Measurements from ENCODE around the gene FAM169A.
"Not testable (repeated sequence)": the region's sequence is repeated elsewhere in the genome, so short reads cannot be mapped to it uniquely, and the experiment has no call there.

The FAM169A gene

GRCh38 chr5:74877624-74878304 is 11.6 kb upstream of the FAM169A start:
- no peak for TF ChIP-seq CTCF (IDR thresholded peaks at IDR 0.05; ENCODE audit: extremely low read depth, insufficient read depth, missing control alignments)
- in situ Hi-C loops (cut with MboI; ENCODE audit: low pct_unique_long_range_greater_than_20kb, low sequenced_read_pairs, unreplicated experiment) = no loop called here
- DNase-seq (ENCODE audit: low spot score) = no peak

GRCh38 chr5:74875994-74876791 is 10.0 kb upstream of the FAM169A start:
- in situ Hi-C loops (cut with MboI; ENCODE audit: low pct_unique_long_range_greater_than_20kb, low sequenced_read_pairs, unreplicated experiment) = no loop called here
- TF ChIP-seq CTCF (IDR thresholded peaks at IDR 0.05; ENCODE audit: extremely low read depth, insufficient read depth, missing control alignments) = no peak

GRCh38 chr5:74873525-74874249 is 7.5 kb upstream of the FAM169A start:
- in situ Hi-C loops (cut with MboI; ENCODE audit: low pct_unique_long_range_greater_than_20kb, low sequenced_read_pairs, unreplicated experiment) = no loop called here
- no peak for DNase-seq (ENCODE audit: low spot score)
- no peak for TF ChIP-seq CTCF (IDR thresholded peaks at IDR 0.05; ENCODE audit: extremely low read depth, insufficient read depth, missing control alignments)

More at GRCh38 chr5:74875994-74876791, 10.0 kb upstream of the FAM169A start:
- DNase-seq (ENCODE audit: low spot score) = no peak

- in situ Hi-C loops (cut with MboI; ENCODE audit: low pct_unique_long_range_greater_than_20kb, low sequenced_read_pairs, unreplicated experiment) = no loop called here
- DNase-seq (ENCODE audit: low spot score) = no peak
- TF ChIP-seq CTCF (IDR thresholded peaks at IDR 0.05; ENCODE audit: extremely low read depth, insufficient read depth, missing control alignments) = no peak
These were observed 4.3 kb upstream of the FAM169A start for GRCh38 chr5:74870299-74871067.

GRCh38 chr5:74869414-74869813 is 3.2 kb upstream of the FAM169A start:
- DNase-seq (ENCODE audit: low spot score); in situ Hi-C loops (cut with MboI; ENCODE audit: low pct_unique_long_range_greater_than_20kb, low sequenced_read_pairs, unreplicated experiment): not testable (repeated sequence)

GRCh38 chr5:74866596-74867162 is 492 bp upstream of the FAM169A start:
- TF ChIP-seq CTCF (IDR thresholded peaks at IDR 0.05; ENCODE audit: extremely low read depth, insufficient read depth, missing control alignments) = no peak
- in situ Hi-C loops (cut with MboI; ENCODE audit: low pct_unique_long_range_greater_than_20kb, low sequenced_read_pairs, unreplicated experiment) = no loop called here
- DNase-seq (ENCODE audit: low spot score) = peak; percentile 34

Measured in GM13977 (cell line).